ENCODE data around the gene TRAPPC2L.
"Not testable (repeated sequence)": the region's sequence is repeated elsewhere in the genome, so short reads cannot be mapped to it uniquely, and the experiment has no call there.

The TRAPPC2L gene

DNA sequence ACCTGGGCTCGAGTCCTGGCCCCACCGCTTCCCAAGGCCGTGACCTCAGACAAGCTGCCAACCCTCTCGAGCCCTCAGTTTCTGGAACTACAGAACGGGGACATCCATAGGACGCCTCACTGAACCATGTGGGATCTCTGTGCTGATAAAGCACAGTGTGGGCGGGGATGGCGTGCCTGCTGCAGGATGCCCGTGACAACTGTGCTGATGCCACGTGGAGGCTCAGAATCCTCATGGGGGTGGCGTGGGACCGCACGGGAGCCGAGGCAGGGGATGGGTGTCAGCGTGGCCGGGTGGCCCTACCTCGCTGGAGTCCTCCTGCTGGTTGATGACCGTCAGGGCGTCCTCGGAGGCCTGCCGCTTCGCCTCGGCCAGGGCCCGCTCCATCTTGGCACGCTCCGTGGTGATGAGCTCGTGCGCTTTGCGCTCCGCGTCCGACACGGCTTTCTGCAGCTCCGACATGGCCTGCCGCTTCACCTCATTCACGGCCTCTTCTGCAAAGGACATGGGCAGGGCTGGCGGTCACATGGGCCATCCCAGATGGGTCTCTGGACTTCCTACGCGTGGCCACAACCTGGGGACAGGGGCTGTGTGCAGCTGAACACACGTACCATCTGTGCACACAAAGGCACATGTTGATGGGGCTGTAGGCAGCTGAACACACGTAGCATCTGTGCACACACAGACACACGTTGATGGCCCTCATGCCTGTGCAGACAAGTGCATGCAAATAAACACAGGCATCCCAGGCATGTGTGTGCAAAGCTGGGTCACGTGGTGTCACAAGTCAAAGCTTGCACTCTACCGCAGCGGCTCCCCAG is 22.2 kb downstream of the TRAPPC2L start:
- no peak for DNase-seq (ENCODE audit: low spot score)

DNA sequence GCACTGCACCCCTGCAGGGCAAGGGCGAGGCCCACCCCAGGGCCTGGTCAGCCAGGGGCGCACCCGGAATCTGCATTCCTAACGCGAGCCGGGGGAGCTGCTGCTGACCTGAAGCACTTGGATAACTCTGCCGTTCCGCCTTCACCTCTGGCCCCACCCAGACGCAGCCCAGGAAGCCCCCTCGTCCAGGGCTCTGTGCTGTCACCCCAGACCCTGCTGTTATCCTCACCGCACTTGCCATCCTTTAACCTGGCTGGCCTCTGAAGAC is 22.8 kb downstream of the TRAPPC2L start:
- no peak for DNase-seq (ENCODE audit: low spot score)

DNA sequence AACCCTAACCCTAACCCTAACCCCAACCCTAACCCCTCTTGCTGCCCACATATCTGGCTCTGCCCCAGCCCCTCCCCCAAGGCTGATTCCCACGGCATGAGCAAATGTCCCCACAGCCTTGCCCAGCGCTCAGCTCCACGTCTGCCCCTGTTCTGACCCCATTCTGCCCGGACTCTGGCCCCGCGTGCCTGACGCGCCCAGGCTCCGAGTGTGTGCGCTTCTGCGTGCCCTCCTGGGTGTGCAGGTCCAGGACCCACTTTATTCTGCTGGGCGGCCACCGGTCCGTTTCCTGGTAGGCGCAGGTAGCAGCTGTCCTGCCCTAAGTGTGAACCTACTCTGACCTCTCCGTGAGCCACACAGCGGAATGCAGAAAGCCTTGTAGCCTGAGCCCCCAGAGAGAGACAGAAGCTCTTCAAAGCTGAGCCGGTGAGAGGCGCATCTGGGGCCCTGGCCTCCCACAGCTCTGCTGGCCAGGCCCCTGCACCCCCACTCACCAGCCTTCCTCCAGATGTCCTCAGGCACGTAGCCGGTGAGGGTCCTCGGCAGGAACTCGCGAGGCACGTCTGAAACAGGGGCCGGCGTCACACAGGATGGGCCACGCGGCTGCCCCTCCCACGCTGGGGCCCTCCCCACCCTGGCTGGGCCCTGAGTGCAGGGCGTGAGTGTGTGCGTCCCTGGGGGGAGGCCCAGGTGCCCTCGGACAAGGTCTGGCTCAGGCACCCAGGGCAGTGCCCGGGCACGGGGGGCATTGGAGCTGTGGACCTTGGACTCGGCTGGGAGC is 23.5 kb downstream of the TRAPPC2L start:
- no peak for DNase-seq (ENCODE audit: low spot score)

DNA sequence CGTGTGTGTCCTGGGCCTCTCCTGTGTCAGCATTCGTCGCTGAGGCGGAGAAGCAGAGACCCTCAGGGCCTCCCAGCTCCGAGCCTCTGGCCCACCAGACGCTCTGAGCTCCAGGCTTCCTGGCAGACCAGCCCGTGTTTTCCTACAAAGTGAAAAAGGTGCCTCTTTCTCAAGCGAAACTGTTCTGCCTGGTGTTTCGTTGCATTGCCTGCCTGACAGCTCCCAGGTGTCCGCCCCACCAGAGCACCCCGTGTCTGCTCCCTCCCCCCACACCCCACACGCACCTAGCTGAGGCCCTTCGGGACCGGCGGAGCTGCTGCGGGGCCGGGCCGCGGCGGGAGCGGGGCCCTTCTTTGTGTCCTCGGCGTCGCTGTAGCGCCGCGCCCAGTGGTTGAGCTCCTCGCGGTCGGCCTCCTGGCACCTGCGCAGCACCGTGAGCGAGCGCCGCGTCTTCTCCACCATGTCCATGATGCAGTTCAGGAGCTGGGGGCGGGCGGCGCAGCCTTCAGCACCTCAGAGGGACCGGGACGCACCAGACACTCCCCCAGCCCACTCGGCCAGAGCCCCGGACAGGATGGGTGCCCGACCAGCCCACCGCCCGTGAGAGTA is 24.2 kb downstream of the TRAPPC2L start:
- no peak for DNase-seq (ENCODE audit: low spot score)

DNA sequence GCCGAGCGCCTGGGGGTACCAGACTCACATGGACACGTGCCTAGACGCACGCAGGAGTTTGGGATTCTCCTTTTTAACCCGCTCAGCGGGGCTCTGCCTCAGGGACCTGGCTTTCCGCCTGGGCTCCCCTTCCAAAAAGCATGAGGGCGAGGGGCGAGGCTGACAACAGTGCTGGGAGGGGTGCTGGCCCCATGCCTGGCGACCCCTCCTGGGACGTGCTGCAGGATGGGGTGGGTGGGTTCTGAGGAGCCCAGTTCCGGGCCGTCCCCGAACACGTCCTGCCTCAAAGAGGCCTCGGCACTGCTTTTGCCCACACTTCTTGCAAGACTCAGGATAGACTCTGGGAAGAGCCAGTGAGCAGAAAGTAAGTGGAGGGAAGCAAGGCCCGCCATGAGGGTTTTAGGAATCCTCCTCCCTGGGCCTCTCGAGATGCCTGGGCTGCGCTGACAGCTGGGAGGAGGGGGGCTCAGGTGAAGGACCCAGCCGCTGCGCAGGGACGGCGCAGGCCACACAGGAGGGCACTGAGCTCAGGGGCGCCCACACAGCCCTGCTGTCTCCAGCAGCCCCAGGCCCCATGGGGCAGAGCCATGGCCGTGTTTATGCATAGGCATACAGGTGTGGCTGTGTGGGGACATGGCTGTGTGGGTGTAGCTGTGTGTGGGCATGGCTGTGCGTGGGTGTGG is 24.9 kb downstream of the TRAPPC2L start:
- no peak for DNase-seq (ENCODE audit: low spot score)

DNA sequence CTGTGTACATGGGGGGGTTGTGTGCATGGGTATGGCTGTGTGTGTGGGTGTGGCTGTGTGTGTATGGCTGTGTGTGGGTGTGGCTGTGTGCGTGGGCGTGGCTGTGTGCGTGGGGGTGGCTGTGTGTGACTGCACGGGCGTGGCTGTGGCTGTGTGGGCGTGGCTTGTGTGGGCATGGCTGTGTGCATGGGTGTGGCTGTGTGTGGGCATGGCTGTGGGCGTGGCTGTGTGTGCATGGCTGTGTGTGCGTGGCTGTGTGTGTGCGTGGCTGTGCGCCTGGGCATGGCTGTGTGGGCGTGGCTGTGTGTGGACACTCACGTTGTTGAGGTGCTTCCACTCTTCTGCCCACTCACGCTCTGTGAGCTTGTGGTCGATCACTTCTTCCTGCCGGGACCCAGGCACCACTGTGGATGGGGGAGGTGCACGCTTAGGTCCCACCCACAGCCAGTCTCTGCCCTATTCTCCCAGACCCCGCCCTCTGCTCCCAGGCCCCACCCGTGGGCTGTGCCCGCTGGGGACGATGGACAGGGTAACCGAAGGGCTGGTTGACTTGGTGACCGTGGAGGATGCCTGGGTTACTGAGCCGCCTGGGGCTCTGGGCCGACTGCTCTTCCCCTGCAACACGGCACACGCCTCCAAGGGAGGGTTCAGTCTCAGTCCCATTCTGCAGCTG is 25.6 kb downstream of the TRAPPC2L start:
- no peak for DNase-seq (ENCODE audit: low spot score)

DNA sequence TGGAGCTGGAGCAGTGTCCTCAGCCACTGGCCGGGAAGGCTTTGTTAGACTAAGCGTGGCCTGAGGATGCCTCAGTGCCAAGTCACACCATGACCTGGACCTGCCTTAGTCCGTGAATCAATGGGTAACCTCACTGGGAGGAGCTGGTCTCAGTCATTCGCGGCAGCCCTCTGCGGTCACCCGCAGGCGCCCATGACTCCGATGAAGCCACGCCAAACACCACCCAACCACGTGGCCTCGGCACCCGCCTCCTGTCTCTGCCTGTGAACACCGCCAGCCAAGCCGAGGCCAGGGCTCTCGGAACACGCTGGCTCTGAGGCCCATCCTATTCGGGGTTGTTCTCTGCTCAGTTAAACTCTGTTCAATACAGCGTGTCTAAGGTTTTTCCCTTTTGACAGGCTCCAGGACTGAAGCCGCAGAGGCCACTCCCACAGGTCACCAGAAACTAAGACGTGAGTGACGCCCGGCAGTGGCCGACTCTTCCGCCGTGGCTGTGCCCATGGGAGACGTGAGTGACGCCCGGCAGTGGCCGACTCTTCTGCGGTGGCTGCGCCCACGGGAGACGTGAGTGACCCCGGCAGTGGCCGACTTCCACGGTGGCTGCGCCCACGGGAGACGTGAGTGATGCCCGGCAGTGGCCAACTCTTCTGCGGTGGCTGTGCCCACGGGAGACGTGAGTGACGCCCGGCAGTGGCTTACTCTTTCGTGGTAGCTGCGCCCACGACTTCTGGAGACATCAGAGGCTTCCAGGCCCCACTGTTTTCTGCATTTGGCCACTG is 26.4 kb downstream of the TRAPPC2L start:
- no peak for DNase-seq (ENCODE audit: low spot score)

DNA sequence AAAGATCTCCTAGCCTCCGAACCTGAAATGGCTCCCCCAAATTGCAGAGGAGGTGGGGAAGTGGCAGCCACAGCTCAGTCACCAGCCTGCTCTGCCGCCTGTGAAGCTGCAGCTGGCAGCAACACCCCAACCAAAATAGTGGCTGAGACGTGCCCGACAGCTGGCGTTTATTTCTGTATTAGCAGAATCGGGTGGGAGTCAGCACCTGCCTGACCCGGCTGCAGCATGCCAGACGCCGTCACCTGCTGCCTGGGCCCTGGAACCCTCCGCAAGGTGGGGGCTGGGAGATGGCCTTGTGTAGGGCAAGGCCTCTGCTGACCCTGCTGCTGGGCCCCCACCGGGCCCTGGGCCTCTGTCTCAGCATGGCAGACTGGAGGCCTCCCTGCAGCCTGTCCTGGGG is 27.0 kb downstream of the TRAPPC2L start:
- DNase-seq (ENCODE audit: low spot score) = no peak

DNA sequence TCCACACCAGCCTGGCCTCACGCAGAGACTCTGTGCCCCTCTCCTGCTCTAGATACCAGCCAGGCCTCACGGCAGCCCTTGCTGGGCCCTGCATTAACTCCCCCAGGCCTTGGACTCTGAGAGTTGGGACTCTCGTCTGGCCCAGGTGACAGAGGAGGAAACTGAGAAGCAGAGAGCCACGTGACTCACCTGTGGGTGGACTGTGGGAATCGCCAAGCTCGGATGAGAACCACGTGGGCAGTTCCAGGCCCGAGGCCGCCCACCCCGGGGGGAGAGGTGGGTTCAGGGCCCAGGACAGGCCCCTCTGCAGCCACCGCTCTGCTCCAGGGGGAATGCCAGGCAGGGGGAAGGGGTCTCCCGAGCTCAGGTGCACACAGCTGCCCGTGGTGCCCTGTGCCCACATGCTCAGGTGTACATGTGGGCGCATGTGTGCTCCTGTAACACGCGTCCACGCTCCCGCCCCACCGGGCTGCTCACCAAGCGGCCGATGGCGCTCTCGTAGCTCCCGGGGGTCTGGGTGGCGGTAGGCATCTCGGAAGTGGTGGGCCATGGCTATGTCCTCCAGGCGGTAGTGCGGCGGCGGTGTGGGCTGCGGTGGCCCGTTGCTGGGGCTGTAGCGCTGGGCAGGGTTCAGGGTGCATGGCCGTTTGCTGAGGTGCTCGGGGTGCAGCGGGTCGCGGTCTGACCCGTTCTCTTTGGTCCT is 27.8 kb downstream of the TRAPPC2L start:
- no peak for DNase-seq (ENCODE audit: low spot score)

DNA sequence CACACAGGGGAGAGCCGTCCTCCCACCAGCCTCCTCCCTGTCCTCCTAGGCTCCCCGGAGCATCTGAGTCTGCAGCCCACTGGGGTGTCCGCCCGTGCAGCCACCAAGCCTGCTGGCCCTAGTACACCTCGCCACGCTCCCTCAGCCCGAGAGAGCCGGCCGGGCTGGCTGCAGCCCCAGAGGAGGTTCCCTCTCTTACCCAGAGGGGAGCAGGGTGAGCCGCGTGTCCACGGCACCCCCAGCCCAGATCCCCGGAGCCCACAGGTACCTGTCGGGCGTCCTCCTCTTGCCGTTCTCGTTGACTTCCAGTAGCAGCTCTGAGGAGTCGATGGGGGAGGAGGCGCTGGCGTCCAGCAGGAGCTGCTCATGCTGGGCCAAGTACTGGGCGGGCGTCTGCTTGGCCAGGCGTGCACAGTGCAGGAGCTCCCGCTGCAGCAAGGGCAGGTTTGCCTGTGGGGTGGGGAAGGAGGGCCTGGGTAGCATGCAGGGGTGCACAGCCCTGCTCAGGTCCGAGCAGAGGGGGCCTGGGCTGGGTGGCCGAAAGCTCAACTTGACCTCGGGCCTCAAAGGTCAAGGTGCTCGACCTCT is 28.9 kb downstream of the TRAPPC2L start:
- no peak for DNase-seq (ENCODE audit: low spot score)

DNA sequence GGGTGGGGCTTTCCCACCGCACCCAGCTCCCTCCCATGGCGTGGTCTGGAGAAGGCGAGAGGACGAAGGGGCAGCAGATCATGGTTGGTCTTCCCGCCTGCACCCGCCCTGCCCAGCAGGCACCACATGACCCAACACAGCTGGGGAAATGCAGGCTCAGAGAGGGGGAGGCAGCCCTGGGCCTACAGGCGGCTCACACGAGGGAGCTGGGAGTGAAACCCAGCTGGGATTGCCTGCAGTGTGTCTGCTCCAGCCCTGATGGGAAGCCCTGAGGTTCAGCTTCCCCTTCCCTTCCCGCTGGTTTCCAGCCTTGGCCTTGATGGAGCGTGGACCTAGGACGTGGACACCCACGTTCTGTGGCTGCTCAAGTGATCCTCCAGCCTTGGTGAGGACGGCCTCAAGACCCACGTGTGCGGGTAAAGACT is 29.5 kb downstream of the TRAPPC2L start:
- DNase-seq (ENCODE audit: low spot score) = no peak

DNA sequence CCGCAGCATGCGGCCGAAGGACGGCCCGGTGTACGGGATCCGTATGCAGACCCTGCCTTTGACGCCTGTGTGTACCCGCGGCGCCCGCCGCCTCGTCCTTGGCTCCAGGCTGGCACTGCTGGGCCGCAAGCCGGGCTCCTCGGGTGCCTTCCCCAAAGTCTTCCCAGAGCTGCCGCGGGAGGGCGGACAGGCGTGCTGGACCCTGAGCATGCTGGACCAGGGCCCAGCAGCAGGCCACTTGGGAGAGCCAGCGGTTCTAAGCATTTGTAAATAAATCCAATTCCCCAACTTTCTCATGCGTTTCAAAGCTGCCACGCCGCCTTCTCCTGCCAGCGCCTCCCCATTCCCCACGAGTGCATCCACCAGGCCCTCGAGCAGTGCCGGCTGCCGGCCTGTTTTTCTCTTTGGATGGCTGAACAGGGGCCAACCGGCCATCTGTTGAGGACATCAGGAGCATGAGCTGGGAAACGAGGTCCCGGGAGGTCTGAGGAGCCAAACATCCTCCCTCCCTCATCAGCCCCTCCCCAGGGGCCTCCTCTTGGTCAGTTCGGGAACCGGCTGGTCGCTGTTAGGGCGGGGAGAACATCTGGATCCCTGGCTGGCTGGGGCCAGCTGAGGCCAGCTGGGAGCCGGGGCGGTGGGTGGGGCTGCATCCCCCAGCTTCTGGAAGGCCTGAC is 30.1 kb downstream of the TRAPPC2L start:
- peak; percentile 51 for DNase-seq (ENCODE audit: low spot score)

DNA sequence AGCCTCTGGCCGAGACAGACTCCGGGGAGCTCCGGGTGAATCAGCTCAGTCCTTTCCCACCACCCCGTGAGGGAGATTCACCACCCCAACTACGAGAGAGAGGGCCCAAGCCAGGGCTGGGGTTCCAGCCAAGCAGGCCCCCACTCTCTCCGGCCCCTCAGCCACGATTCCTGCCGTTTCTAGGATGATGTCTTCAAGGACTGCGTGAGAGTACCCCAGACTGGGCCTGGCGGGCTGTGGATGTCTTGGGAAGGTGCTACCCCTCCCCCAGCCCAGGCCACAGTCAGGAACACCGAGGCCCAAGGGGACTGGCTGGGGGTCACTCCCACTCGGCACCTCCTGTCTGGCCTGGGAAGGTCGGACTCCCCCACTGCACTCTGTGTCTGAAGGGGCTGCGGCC is 31.1 kb downstream of the TRAPPC2L start:
- no peak for DNase-seq (ENCODE audit: low spot score)

DNA sequence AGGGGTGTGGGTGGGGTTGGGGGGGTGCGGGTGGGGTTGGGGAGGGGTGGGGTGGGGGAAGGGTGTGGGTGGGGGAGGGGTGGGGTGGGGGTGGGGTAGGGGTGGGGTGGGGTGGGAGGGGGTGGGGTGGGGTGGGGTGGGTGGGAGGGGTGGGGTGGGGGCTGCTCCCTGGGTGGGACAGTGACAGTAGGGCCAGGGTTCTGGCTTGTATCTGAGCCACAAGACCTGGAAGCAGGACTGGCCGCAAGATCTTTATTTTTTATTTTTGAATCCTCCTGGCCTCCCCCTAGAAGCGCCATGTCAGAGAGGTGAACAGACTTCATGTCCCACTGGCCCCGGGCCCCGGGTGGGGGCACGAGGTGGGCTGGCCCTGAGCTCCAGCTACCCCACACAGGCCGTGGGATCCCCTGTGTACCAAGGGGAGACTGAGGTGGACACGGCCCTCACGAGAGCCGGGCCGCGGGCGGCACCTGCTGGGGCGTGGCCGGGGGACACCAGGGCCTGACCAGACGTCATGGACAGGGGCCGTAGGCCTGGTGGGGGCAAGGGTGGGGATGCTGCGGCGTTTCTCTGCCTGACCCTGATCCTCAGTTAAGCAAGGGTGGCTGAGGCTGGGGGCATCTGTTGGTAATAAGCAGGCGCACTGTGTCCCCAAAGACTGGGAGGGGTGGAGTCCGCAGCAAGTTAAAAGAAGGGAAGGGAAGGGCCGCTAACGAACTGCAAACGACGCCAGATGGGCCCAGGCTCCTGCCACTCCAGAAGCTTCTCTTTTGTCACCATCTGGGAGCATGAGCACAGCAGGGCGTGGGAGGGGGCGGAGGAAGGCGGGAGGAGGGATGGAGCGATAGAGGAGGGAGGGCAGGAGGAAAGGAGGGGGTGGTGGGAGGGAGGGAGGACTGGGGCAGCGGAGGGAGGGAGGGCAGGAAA is 31.8 kb downstream of the TRAPPC2L start:
- no peak for DNase-seq (ENCODE audit: low spot score)

DNA sequence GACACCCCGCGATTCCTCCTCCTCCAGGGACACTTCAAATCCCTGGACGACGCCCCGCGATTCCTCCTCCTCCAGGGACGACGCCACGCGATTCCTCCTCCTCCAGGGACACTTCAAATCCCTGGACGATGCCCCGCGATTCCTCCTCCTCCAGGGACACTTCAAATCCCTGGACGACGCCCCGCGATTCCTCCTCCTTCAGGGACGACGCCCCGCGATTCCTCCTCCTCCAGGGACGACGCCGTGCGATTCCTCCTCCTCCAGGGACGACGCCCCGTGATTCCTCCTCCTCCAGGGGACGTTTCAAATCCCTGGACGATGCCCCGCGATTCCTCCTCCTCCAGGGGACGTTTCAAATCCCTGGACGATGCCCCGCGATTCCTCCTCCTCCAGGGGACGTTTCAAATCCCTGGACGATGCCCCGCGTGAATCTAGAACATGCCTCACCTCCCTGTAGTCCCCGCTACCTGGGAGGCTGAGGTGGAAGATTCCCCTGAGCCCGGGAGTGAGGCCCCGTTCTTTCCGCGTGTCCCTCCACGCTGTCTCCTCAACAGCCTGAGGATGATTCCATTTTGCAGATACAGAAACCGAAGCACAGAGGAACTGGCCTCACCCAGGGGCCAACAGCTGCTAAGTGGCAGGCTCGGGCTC is 32.9 kb downstream of the TRAPPC2L start:
- DNase-seq (ENCODE audit: low spot score) = not testable (repeated sequence)

DNA sequence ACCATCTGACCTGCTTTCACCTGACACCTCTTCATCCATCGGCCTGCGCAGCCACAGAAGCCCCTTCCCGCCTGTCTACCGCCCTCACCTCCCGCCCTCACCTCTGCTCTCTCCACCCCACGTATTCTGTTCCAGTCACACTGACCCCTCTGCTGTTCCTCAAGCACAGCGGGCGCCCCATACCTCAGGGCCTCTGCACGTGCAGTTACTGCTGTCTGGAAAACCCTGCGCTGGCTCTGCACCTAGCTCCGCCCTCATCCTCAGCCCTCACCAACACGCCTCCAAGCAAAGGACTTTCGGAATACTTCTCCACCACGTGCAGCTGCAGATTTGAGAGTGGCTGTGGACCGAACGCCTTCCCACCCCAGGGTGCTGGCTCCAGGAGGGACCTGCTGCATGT is 34.2 kb downstream of the TRAPPC2L start:
- DNase-seq (ENCODE audit: low spot score) = no peak

DNA sequence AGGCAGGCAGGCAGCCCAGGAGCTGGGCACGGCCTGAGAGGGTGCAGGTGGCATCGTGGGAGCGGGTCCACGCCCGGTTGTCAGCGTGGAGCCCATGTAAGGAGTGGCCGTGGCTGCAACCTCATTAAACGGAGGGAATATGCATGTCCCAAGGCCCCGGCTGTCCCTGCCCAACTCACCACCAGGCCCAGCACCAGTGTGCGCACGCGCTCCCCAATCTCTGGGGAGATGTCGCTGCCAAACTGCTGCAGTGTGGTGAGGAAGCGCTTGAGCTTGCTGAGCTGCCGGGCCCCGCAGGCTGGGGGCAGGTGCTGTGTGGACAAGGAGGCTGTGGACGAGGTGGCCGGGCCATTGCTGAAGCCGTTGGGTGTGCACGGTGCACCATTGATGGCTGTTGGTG is 35.1 kb downstream of the TRAPPC2L start:
- no peak for DNase-seq (ENCODE audit: low spot score)
